ENCODE measurements around the gene FNDC10.
"Not testable (repeated sequence)": the region's sequence is repeated elsewhere in the genome, so short reads cannot be mapped to it uniquely, and the experiment has no call there.

The FNDC10 gene

DNA sequence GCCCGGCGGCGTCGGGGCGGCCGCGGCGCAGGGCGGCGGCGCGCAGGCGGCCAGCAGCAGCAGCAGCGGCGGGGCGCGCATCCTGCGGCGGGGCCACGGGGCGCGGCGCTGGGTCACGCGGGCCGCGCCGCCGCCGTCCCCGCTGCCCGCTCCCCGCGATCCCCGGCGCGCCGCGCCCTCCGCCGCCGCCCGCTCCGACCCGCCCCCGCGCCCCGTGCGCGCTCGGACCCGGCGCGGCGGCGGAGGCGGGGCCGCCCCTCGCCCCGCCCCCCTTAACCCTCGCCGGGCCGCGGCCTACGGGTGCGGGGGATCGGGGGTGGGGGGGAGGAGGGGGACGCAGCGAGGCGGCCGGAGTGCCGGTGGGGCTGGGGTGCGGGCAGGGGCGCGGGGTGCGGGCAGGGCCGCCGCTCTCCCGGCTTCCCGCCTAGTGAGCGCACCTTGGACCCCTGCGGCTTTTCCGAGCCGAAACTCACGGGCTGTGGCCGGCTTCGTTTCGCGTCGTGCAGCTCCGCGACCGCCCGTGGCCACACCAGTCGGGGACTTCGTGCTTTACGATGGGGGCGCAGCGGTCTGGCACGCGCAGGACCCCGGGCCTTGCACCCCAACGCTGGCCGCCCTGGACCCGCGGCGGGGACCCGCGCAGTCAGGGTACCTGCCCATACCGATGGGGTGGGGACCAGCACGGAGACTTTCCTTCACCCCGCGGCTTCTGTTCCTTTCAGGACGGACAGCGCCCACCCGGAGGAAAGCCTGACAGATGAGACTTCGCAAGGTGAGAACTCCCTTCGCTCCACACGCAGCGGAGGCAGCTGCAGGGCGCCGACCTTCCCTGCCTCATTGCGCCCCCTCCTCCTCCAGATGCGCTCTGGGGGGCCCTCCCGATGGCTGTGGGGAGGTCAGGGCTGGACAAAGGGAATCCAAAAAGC, at the start of gene FNDC10:
Gene FNDC10, minus strand, starts transcription at position 201 of the 926 bp plus-strand sequence. Its CDS starts 120 bp downstream, at position 81.
- H3K4me1 ChIP-seq (ENCODE audit: control insufficient read depth, insufficient read depth, low read length), result no peaks in the 10 kb centered on the region
- H3K36me3 ChIP-seq (ENCODE audit: control insufficient read depth, insufficient read depth, low read length), result no peaks in the 10 kb centered on the region
- H3K27me3 ChIP-seq (ENCODE audit: control insufficient read depth, insufficient read depth, low read length), result peaks cover 19% of the 10 kb centered on the region
- no peak within 1 kb of the TSS for H3K9ac ChIP-seq (ENCODE audit: low read length)
- H3K27ac ChIP-seq (ENCODE audit: low read depth, low read length), result no peak within 1 kb of the TSS
- H3K4me3 ChIP-seq (ENCODE audit: low read length), result peak within 1 kb of the TSS; percentile 51

DNA sequence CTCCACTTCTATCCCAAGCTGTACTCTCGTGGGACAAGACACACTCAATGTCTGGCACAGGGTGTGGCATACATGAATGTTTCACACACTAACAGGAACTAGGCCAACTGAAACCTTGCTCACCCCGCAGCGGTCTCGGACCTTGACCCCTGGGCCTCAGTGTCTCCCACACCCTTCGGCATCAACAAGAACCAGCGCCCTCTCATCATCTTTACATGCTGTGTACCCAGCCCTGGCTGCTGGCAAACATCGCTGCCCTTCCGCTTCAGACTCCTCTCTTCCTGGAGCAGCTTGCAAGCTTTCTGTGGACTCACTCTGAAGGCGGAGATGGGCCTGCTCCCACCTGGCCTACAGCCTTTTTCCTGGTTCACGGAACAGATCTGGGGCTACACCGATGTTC, 48.3 kb upstream of the FNDC10 start:
- H3K27ac ChIP-seq (ENCODE audit: low read depth, low read length); H3K4me1 ChIP-seq (ENCODE audit: control insufficient read depth, insufficient read depth, low read length); H3K9ac ChIP-seq (ENCODE audit: low read length); H3K27me3 ChIP-seq (ENCODE audit: control insufficient read depth, insufficient read depth, low read length); H3K36me3 ChIP-seq (ENCODE audit: control insufficient read depth, insufficient read depth, low read length); H3K4me3 ChIP-seq (ENCODE audit: low read length): not testable (repeated sequence)

DNA sequence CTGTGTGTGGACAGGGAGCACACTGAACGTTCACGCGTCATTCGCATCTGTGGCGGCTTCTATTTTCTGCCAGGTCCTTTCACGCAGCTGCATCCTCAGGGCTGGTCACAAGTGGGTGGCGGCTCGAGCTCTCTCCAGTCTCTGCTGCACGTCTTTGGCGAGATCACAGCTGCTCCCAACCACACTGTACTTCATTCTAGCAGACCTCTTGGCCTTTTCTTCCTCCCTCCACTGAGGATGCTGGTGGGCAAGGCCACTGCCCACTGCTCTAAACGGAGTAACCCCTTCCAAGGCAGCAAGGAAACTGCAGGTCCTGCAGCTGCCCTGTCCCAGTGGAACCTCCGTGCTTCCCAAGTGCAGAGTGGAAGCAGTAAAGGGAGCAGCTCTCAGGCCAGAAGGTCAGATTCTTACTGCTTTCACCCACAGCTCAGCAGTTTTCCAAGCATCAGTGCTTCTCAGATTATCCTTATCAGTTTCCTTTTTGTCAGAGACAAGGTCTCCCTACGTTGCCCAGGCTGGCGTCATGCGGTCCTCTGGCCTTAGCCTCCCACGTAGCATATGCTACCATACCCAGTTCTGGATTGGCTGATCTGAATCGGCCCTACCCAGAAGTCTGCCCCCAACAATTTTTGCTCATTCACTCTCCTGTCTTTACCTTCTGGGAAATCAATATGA, 47.8 kb upstream of the FNDC10 start:
- not testable (repeated sequence) for H3K36me3 ChIP-seq (ENCODE audit: control insufficient read depth, insufficient read depth, low read length); H3K4me1 ChIP-seq (ENCODE audit: control insufficient read depth, insufficient read depth, low read length); H3K27ac ChIP-seq (ENCODE audit: low read depth, low read length); H3K4me3 ChIP-seq (ENCODE audit: low read length); H3K9ac ChIP-seq (ENCODE audit: low read length); H3K27me3 ChIP-seq (ENCODE audit: control insufficient read depth, insufficient read depth, low read length)

DNA sequence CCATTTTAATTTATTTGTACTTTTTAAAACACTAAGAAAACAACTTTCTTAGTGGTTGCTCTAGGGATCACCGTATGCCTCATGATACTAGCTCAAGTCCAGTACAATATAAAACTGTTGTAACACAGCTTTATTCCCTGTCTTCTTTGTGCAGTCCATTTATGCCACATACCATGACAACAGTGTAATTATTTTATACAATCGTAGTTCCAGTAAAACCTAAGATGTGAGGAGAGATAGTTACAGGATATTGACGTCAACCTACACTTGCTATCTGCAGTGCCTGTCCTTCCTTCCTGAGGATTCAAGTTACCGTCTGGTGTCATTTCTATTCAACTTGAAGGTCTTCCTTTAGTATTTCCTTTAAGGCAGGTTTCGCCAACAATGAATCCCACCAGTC, 46.4 kb upstream of the FNDC10 start:
- H3K36me3 ChIP-seq (ENCODE audit: control insufficient read depth, insufficient read depth, low read length); H3K4me3 ChIP-seq (ENCODE audit: low read length); H3K27ac ChIP-seq (ENCODE audit: low read depth, low read length); H3K27me3 ChIP-seq (ENCODE audit: control insufficient read depth, insufficient read depth, low read length); H3K9ac ChIP-seq (ENCODE audit: low read length); H3K4me1 ChIP-seq (ENCODE audit: control insufficient read depth, insufficient read depth, low read length): not testable (repeated sequence)

DNA sequence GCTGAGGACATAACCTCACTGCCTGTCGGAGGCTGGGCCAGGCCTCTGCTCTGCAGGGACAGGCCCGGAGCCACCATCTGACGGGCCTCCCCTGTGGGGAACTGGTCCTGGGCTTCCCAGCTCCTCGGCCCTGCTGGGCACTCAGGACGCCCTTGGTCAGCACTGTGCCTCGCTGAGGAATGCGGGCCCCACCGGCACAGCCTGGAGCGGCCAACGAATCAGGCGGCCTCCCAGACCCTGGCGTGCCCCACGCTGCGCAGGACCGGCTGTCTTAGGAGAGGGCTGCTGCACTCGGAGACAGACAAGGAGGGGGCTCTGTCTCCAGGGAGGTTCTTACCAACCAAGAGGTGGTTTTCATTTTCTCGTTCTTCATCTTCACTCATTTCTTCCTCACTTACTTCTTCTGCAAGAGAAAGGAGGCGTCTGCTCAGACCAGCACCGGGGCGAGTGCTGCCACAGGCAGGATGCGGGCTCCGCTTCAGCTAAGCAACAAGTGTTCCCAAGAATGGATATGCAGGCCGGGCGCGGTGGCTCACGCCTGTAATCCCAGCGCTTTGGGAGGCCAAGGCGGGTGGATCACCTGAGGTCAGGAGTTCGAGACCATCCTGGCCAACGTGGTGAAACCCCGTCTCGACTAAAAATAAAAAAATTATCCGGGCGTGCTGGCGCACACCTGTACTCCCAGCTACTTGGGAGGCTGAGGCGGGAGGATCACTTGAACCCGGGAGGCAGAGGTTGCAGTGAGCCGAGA, 41.0 kb upstream of the FNDC10 start:
- not testable (repeated sequence) for H3K27ac ChIP-seq (ENCODE audit: low read depth, low read length); H3K9ac ChIP-seq (ENCODE audit: low read length); H3K4me3 ChIP-seq (ENCODE audit: low read length); H3K27me3 ChIP-seq (ENCODE audit: control insufficient read depth, insufficient read depth, low read length); H3K36me3 ChIP-seq (ENCODE audit: control insufficient read depth, insufficient read depth, low read length); H3K4me1 ChIP-seq (ENCODE audit: control insufficient read depth, insufficient read depth, low read length)

DNA sequence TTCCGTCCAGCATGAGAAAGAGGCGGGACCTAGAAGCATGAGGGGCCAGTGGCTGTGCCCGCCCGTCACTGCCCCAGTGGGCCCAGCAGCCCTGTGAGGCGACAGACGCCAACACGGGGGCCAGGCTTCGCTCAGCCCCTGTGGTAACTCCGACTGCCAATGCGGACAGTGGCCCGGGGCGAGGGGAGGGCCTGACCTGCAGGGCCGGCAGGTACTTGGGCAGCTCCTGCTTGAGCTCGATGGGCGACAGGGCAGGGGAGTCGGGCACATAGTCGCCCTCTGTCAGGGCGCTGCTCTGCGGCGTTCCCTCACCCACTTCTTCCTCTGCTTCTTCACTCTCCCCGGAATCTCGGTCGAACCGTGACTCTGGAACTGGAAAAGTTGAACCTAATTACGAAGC, 40.1 kb upstream of the FNDC10 start:
- not testable (repeated sequence) for H3K27ac ChIP-seq (ENCODE audit: low read depth, low read length); H3K36me3 ChIP-seq (ENCODE audit: control insufficient read depth, insufficient read depth, low read length); H3K4me3 ChIP-seq (ENCODE audit: low read length); H3K27me3 ChIP-seq (ENCODE audit: control insufficient read depth, insufficient read depth, low read length); H3K4me1 ChIP-seq (ENCODE audit: control insufficient read depth, insufficient read depth, low read length); H3K9ac ChIP-seq (ENCODE audit: low read length)

DNA sequence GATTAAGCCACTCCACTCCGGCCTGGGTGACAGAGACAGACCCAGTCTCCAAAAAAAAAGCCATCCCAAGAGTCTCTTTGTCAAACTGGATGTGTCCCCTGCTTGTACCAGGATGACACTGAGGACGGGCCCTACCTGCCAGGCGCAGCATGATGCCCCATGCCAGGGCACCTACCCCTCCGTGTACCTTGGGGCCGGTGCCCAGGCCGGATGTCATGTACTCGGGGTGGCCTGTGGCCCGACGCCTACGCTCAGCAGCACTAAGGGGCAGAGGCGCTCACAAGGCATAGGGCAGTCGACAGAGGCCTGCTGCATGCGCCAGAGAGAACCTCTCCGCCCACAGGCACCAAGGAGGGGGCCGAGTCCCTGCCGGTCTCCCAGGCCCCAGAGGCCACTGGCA, 39.4 kb upstream of the FNDC10 start:
- not testable (repeated sequence) for H3K9ac ChIP-seq (ENCODE audit: low read length); H3K27ac ChIP-seq (ENCODE audit: low read depth, low read length); H3K4me3 ChIP-seq (ENCODE audit: low read length); H3K27me3 ChIP-seq (ENCODE audit: control insufficient read depth, insufficient read depth, low read length); H3K4me1 ChIP-seq (ENCODE audit: control insufficient read depth, insufficient read depth, low read length); H3K36me3 ChIP-seq (ENCODE audit: control insufficient read depth, insufficient read depth, low read length)

DNA sequence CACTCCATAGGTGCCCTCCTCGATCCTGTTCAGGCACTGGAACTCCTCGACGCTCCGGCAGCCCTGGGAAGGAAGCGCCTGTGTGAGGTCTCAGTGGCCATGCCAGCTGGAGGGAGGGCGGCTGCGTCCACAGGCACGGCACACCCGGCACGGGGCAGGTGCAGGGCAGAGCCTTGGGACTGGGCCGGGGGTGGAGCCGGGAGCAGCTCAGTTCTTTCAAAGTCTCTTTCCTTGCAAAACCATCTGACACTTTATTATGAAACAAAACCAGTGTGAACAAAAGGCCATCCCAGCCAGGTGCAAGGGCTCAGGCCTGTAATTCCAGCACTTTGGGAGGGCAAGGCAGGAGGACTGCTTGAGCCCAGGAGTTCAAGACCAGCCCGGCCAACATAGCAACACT, 38.6 kb upstream of the FNDC10 start:
- not testable (repeated sequence) for H3K9ac ChIP-seq (ENCODE audit: low read length); H3K36me3 ChIP-seq (ENCODE audit: control insufficient read depth, insufficient read depth, low read length); H3K27me3 ChIP-seq (ENCODE audit: control insufficient read depth, insufficient read depth, low read length); H3K27ac ChIP-seq (ENCODE audit: low read depth, low read length); H3K4me1 ChIP-seq (ENCODE audit: control insufficient read depth, insufficient read depth, low read length); H3K4me3 ChIP-seq (ENCODE audit: low read length)

DNA sequence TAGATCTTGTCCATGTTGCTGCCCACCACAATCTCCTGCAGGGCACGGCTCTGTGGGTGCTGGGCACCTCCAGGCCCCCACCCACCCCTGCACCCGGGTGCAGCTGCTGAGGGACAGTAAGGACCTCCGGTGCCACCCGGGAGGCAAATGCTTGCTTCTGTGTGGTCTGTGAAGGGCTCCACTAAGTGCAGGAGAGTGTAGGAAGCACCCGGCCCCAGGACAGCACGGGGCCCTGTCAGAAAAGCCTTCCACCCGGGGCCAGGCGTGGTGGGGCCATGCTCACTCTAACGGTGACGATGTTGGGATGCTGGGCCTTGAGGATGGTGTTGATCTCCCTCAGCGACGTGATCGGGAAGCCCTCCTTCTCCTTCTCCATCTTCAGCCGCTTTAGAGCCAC, 37.5 kb upstream of the FNDC10 start:
- not testable (repeated sequence) for H3K9ac ChIP-seq (ENCODE audit: low read length); H3K27ac ChIP-seq (ENCODE audit: low read depth, low read length); H3K4me1 ChIP-seq (ENCODE audit: control insufficient read depth, insufficient read depth, low read length); H3K36me3 ChIP-seq (ENCODE audit: control insufficient read depth, insufficient read depth, low read length); H3K27me3 ChIP-seq (ENCODE audit: control insufficient read depth, insufficient read depth, low read length); H3K4me3 ChIP-seq (ENCODE audit: low read length)

DNA sequence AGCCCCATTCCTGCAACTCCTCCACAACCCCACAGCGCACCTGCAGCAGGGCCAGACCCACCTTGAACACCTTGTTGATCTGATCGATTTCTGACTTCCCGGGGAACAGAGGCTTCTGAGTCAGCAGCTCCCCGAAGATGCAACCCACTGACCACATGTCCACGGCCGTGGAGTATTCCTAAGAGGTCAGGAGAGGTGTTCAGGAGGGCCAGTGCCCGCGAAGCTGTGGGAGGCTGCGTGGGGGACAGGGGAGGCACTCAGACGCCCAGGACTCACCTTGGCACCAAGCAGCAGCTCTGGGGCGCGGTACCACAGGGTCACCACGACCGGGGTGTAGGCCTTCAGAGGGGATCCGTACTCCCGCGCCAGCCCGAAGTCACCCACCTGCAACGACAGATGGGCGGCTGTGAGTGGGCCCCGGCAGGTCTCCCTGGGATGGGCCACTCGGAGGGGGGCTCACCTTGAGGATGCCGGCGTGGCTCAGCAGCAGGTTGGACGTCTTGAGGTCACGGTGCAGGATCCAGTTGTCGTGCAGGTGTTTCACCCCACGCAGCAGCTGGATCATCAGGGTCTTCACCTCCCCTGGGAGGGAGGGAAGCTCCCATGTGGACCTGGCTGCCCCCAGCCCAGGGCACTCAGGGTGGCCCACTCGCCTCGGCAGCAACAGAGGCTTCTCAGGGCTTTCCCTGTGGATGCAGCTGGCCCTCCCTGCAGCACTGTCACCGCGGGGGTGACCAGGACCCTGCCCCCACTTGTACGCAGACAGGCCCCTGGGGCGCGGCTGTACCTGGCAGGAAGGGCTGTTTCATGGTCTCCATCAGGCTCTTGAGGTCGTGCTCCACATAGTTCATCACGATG, 36.9 kb upstream of the FNDC10 start:
- not testable (repeated sequence) for H3K4me3 ChIP-seq (ENCODE audit: low read length); H3K27ac ChIP-seq (ENCODE audit: low read depth, low read length); H3K9ac ChIP-seq (ENCODE audit: low read length); H3K27me3 ChIP-seq (ENCODE audit: control insufficient read depth, insufficient read depth, low read length); H3K4me1 ChIP-seq (ENCODE audit: control insufficient read depth, insufficient read depth, low read length); H3K36me3 ChIP-seq (ENCODE audit: control insufficient read depth, insufficient read depth, low read length)

DNA sequence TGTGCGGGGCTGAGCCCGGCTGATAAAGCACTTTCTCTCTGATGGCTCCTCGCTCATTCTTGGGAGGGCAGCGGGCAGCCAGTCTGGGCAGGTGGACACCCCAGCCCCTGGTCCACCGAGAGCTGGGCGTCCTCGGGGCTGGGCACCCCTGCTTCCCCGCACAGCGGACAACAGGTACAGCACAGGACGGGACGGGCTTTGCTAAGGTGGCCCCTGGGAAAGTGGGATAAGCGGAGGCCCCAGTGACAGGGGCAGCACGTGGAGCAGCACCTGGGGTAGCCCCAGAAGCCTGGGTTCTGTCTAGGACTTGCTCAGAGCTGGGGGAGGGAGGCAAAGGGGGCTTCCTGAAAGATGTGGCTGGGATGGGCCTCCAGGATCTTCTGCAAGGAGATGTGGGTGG, 34.7 kb upstream of the FNDC10 start:
- not testable (repeated sequence) for H3K36me3 ChIP-seq (ENCODE audit: control insufficient read depth, insufficient read depth, low read length); H3K9ac ChIP-seq (ENCODE audit: low read length); H3K27me3 ChIP-seq (ENCODE audit: control insufficient read depth, insufficient read depth, low read length); H3K4me1 ChIP-seq (ENCODE audit: control insufficient read depth, insufficient read depth, low read length); H3K27ac ChIP-seq (ENCODE audit: low read depth, low read length); H3K4me3 ChIP-seq (ENCODE audit: low read length)

DNA sequence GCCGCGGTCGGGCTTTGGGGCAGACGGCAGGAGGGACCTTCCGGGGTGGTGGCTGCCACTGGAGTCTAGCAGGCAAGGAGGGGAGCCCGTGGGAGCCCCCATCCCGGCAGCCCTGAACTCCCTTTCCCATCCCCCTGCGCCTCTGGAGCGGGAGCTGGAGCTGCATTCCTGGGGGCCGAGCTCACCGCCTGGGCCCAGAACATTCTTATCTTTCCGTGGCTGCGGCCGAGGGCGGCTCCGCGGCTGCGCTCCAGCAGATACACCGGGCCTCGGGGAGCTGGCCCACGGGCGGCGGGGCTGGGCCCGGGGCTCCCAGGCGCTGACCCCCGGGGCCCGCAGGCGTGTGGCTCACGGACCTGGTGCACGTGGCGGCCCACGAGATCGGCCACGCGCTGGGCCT, 33.5 kb upstream of the FNDC10 start:
- not testable (repeated sequence) for H3K9ac ChIP-seq (ENCODE audit: low read length); H3K27me3 ChIP-seq (ENCODE audit: control insufficient read depth, insufficient read depth, low read length); H3K4me1 ChIP-seq (ENCODE audit: control insufficient read depth, insufficient read depth, low read length); H3K4me3 ChIP-seq (ENCODE audit: low read length); H3K27ac ChIP-seq (ENCODE audit: low read depth, low read length); H3K36me3 ChIP-seq (ENCODE audit: control insufficient read depth, insufficient read depth, low read length)

All from rectal smooth muscle tissue (tissue), 1 donor.